Brain microvascular endothelial cell (primary cell): Measurements from ENCODE around the gene C11orf71.

ENCODE experiments used
- DNase-seq: peaks from one replicate; pipeline ENCODE4 v3.0.0-alpha.2; 2020
- H3K27ac ChIP-seq: fragments of 250-450 bp; sonication (Bioruptor Pico); 2 replicates; pipeline ENCODE4 v1.5.1; 2020; ENCODE audit warnings: mild to moderate bottlenecking, moderate library complexity
- H3K27me3 ChIP-seq: fragments of 250-450 bp; sonication (Bioruptor Pico); replicated peaks from 2 replicates; pipeline ENCODE4 v1.5.1; 2020; ENCODE audit warnings: mild to moderate bottlenecking
- H3K36me3 ChIP-seq: fragments of 250-450 bp; sonication (Bioruptor Pico); replicated peaks from 2 replicates; pipeline ENCODE4 v1.5.1; 2020; ENCODE audit warnings: mild to moderate bottlenecking
- H3K4me3 ChIP-seq: 2 replicates; pipeline ENCODE4 v1.5.1; 2011; ENCODE audit warnings: low read depth, mild to moderate bottlenecking, control low read depth, low read length, moderate library complexity
- CTCF ChIP-seq: IDR thresholded peaks from 2 replicates; pipeline ENCODE4 v1.5.1; 2011; ENCODE audit warnings: low read depth, mild to moderate bottlenecking, moderate library complexity, low read length, control low read depth, inconsistent platforms; ENCODE audit errors: missing control alignments
- in situ Hi-C: cut with HindIII; loops from 2 replicates; pipeline ENCODE4 v1.10.0; 2017; ENCODE audit warnings: low sequenced_read_pairs, low pct_ligation_motif_present

Gene C11orf71

DNA sequence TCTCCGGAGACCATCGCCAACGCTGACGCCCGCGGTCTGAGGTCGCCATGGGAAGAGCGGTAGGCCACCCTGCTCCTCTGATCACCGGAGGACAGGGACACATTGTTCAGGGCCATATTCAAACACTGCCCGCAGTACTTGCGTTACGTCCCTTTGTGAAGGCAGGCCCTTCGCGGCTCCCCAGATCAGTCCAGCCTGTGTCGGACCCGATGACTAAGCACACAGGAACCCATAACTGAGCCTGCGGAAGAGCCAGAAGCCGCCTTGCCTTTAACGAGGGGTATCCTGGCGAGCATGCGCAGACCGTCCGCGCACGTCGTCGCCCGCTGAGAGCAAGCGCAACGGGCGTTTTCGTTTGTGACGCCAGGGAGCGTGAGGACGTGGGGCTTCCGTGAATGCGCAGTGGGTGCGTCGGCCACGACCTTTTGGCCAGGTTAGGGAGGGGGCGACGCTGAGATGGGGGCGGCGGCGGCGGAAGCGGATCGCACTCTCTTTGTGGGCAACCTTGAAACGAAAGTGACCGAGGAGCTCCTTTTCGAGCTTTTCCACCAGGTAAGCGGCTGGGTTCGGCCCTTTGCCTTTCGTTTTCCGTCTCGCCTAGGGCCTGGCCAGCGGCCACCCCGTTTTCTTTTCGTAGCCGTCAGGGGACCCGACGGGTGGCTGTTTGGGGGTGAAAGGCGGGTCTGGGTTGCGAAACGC lies at the start of gene C11orf71, which contains the start of gene RBM7:
C11orf71 (minus strand) TSS at position 296 of the 699 bp plus-strand sequence; CDS start at position 116, 180 bp downstream.
RBM7 (plus strand) TSS at position 451 of the 699 bp plus-strand sequence; CDS start at position 457, 6 bp downstream.
- Histone ChIP-seq H3K27me3 (no peaks in the 10 kb centered on the region), H3K27ac (peak within 1 kb of the TSS; percentile 99), H3K4me3 (peak within 1 kb of the TSS; percentile 95), H3K36me3 (peaks cover 4% of the 10 kb centered on the region)
- no peak for TF ChIP-seq CTCF
- in situ Hi-C loops = no loop called here
- peak; percentile 98 for DNase-seq

- Histone ChIP-seq H3K27me3 (no peaks in the 10 kb centered on the region), H3K4me3 (no peak overlapping the region), H3K36me3 (peaks cover 37% of the 10 kb centered on the region), H3K27ac (no peak overlapping the region)
- TF ChIP-seq CTCF = no peak
- in situ Hi-C loops = no loop called here
- DNase-seq = no peak
Observed at GRCh38 chr11:114449845-114450244, 49.5 kb upstream of the C11orf71 start.

DNA sequence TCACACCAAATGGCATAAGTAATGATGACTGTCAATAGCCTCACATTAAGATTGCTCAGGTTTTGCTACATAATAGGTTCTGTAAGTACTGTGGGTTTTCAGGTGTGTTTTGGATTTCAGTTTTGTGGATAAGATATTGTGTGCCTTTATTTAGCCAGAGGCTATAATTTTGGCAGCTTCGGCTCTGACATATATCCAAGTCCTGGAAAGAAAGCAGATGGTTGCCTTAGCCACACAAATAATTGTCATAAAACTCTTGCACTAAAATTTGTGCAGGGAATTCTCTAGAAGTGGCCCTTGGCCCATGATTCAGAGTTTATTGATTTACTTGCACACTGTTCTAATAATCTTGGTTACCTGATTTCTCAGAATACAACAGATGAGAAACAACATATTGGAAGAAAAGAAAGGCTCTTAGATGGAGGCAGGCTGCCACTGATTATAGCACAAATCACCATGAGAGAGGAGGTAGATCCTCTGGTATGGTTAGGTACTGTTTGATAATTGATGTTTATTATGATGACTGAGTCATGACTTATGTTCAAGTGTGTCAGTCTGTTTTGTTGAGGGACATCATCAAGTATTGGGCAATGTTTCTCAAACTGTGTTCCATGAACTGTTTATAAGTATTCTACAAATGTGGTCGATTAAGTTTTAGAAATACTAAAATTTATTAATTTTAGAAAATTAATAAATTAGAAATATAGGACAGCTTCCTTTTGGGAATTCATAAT lies 48.6 kb upstream of the C11orf71 start:
- TF ChIP-seq CTCF = no peak
- in situ Hi-C loops = no loop called here
- DNase-seq = no peak
- H3K27ac ChIP-seq = no peak overlapping the region
- H3K36me3 ChIP-seq = peaks cover 45% of the 10 kb centered on the region
- H3K27me3 ChIP-seq = no peaks in the 10 kb centered on the region
- no peak overlapping the region for H3K4me3 ChIP-seq

GRCh38 chr11:114447892-114448291 lies 47.6 kb upstream of the C11orf71 start:
- Histone ChIP-seq H3K36me3 (peaks cover 46% of the 10 kb centered on the region), H3K27ac (peak overlapping the region; percentile 37), H3K27me3 (no peaks in the 10 kb centered on the region), H3K4me3 (no peak overlapping the region)
- TF ChIP-seq CTCF = no peak
- in situ Hi-C loops = no loop called here
- DNase-seq = no peak

DNA sequence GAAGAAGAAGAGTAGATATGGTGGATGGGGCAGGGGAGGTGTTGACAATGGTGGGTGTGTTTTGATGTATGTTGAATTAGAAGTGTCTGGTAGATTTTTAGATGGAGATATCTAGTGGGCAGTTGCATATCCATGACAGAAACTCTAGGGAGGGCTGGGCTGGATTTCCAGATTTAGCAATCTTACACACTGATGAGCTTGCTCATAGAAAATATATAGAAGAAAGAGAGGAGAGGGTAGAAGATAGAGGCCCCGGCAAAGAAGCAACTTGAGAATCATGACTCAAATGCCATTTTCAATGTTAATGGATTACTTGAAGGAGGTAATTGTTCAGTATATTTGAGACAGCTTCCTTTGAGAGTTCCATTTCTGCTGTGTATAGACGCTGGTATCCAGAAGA lies 47.1 kb upstream of the C11orf71 start:
- TF ChIP-seq CTCF = no peak
- Histone ChIP-seq H3K27ac (peak overlapping the region; percentile 15), H3K4me3 (no peak overlapping the region), H3K36me3 (peaks cover 46% of the 10 kb centered on the region), H3K27me3 (no peaks in the 10 kb centered on the region)
- in situ Hi-C loops = no loop called here
- DNase-seq = no peak
